NB4 (cell line): ENCODE data around the gene TXNRD2.

Source experiments
- DNase-seq: peaks from one replicate; pipeline ENCODE4 v3.0.0; 2010; ENCODE audit warnings: low read depth
- H3K4me3 ChIP-seq: one replicate; pipeline ENCODE4 v1.5.1; 2011; ENCODE audit warnings: mild to moderate bottlenecking, low read depth, low read length, moderate library complexity
- CTCF ChIP-seq: IDR thresholded peaks from one replicate; pipeline ENCODE4 v1.5.1; 2012; ENCODE audit warnings: low read depth, low read length
- MAX ChIP-seq: IDR thresholded peaks from 2 replicates; pipeline ENCODE4 v1.6.1; 2011; ENCODE audit warnings: low read depth, low read length
- MYC ChIP-seq: IDR thresholded peaks from 2 replicates; pipeline ENCODE4 v1.6.1; 2011; ENCODE audit warnings: low read depth, low read length
- POLR2A ChIP-seq: IDR thresholded peaks from 2 replicates; pipeline ENCODE4 v1.6.1; 2011; ENCODE audit warnings: mild to moderate bottlenecking; ENCODE audit not compliant: insufficient read length; ENCODE audit errors: extremely low read depth

Gene TXNRD2

GRCh38 chr22:19878461-19879245 lies 63.0 kb downstream of the TXNRD2 start:
- no peak overlapping the region for H3K4me3 ChIP-seq
- DNase-seq, result no peak
- no peak for TF ChIP-seq POLR2A
- no peak for TF ChIP-seq CTCF
- no peak for TF ChIP-seq MAX
- no peak for TF ChIP-seq MYC

GRCh38 chr22:19877626-19878339 lies 63.8 kb downstream of the TXNRD2 start:
- H3K4me3 ChIP-seq, result no peak overlapping the region
- TF ChIP-seq MAX, result no peak
- no peak for DNase-seq

GRCh38 chr22:19876941-19877625 lies 64.5 kb downstream of the TXNRD2 start:
- no peak overlapping the region for H3K4me3 ChIP-seq
- TF ChIP-seq MYC (no peak), POLR2A (no peak), MAX (no peak), CTCF (no peak)
- DNase-seq, result no peak

GRCh38 chr22:19876314-19876940 lies 65.2 kb downstream of the TXNRD2 start:
- DNase-seq, result no peak
- no peak overlapping the region for H3K4me3 ChIP-seq
- TF ChIP-seq CTCF, result no peak
- TF ChIP-seq MAX, result no peak
- TF ChIP-seq POLR2A, result no peak
- no peak for TF ChIP-seq MYC

GRCh38 chr22:19875531-19876313 lies 65.9 kb downstream of the TXNRD2 start:
- no peak for DNase-seq
- TF ChIP-seq CTCF, result no peak
- no peak for TF ChIP-seq POLR2A
- TF ChIP-seq MYC, result no peak
- TF ChIP-seq MAX, result no peak
- H3K4me3 ChIP-seq, result no peak overlapping the region
